Upper lobe of left lung (tissue), 4 donors: ENCODE data around the gene NXPE3.

Experiments
- POLR2A ChIP-seq, 4 donors: fragments of 450-650 bp; IDR thresholded peaks; one replicate each; pipeline ENCODE4 v1.5.1; 2016 to 2017; ENCODE audit warnings: antibody characterized with exemption in 4 of 4, mild to moderate bottlenecking in 2 of 4
- TF ChIP-seq, protein P1 (sequence below), 6 experiments: fragments of 450-650 bp in 4 of 6; fragments of 200-600 bp in 2 of 6; sonication (generic) in 2 of 6; IDR thresholded peaks; one replicate each; pipeline ENCODE4 v1.5.1; 2016 to 2019; ENCODE audit warnings: antibody characterized with exemption in 6 of 6

DNA sequence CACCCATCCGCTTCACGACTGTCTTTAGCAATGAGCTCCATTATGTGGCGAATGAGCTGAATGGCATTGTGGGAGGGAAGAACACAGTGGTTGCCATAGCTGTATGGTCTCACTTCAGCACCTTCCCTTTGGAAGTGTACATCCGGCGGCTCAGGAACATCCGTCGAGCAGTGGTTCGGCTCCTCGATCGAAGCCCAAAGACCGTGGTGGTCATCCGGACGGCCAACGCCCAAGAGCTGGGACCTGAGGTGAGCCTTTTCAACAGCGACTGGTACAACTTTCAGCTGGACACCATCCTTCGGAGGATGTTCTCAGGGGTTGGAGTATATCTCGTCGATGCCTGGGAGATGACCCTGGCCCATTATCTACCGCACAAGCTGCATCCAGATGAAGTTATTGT lies 42.5 kb downstream of the NXPE3 start:
- TF ChIP-seq POLR2A (IDR thresholded peaks at IDR 0.05) = no peak
- TF ChIP-seq, protein P1, sequence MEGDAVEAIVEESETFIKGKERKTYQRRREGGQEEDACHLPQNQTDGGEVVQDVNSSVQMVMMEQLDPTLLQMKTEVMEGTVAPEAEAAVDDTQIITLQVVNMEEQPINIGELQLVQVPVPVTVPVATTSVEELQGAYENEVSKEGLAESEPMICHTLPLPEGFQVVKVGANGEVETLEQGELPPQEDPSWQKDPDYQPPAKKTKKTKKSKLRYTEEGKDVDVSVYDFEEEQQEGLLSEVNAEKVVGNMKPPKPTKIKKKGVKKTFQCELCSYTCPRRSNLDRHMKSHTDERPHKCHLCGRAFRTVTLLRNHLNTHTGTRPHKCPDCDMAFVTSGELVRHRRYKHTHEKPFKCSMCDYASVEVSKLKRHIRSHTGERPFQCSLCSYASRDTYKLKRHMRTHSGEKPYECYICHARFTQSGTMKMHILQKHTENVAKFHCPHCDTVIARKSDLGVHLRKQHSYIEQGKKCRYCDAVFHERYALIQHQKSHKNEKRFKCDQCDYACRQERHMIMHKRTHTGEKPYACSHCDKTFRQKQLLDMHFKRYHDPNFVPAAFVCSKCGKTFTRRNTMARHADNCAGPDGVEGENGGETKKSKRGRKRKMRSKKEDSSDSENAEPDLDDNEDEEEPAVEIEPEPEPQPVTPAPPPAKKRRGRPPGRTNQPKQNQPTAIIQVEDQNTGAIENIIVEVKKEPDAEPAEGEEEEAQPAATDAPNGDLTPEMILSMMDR (IDR thresholded peaks at IDR 0.05) = no peak
